Measurements from ENCODE around the gene NEAT1.

GRCh38 chr11:65430406-65431217 is 8.0 kb downstream of the NEAT1 start:
- TF ChIP-seq YY1 (IDR thresholded peaks at IDR 0.05; ENCODE audit: insufficient read depth, insufficient read length) (no peak), ZNF274 (IDR thresholded peaks at IDR 0.05; ENCODE audit: low read depth, low read length) (no peak), SUZ12 (IDR thresholded peaks at IDR 0.05; ENCODE audit: extremely low read depth, insufficient read depth, insufficient read length) (no peak)
